HG03520 (cell line): Measurements from ENCODE around the gene COL23A1.

Source experiments
- ATAC-seq: cut with Tn5 transposase; IDR thresholded peaks from one replicate; pipeline ENCODE4 v1.9.1; 2021; ENCODE audit warnings: mild to moderate bottlenecking, moderate library complexity; ENCODE audit not compliant: unreplicated experiment

Gene COL23A1

GRCh38 chr5:178439493-178440180 lies 150.6 kb downstream of the COL23A1 start:
- ATAC-seq: no peak

GRCh38 chr5:178438796-178439195 lies 151.4 kb downstream of the COL23A1 start:
- no peak for ATAC-seq

GRCh38 chr5:178437386-178438075 lies 152.7 kb downstream of the COL23A1 start:
- ATAC-seq: no peak

GRCh38 chr5:178436326-178436940 lies 153.8 kb downstream of the COL23A1 start:
- no peak for ATAC-seq

- no peak for ATAC-seq
Measured at GRCh38 chr5:178435321-178436238, 154.6 kb downstream of the COL23A1 start.

- no peak for ATAC-seq
Measured at GRCh38 chr5:178434851-178435250, 155.3 kb downstream of the COL23A1 start.

GRCh38 chr5:178434016-178434761 lies 156.0 kb downstream of the COL23A1 start:
- no peak for ATAC-seq

GRCh38 chr5:178433273-178433775 lies 156.9 kb downstream of the COL23A1 start:
- no peak for ATAC-seq

- no peak for ATAC-seq
Measured at GRCh38 chr5:178432421-178433272, 157.5 kb downstream of the COL23A1 start.

GRCh38 chr5:178431782-178432165 lies 158.4 kb downstream of the COL23A1 start:
- no peak for ATAC-seq

- no peak for ATAC-seq
Measured at GRCh38 chr5:178431063-178431781, 159.0 kb downstream of the COL23A1 start.

GRCh38 chr5:178430186-178431062 lies 159.8 kb downstream of the COL23A1 start:
- no peak for ATAC-seq

- ATAC-seq: no peak
Measured at GRCh38 chr5:178429491-178430185, 160.6 kb downstream of the COL23A1 start.

GRCh38 chr5:178429156-178429468 lies 161.1 kb downstream of the COL23A1 start:
- no peak for ATAC-seq

- ATAC-seq: no peak
Measured at GRCh38 chr5:178428341-178429155, 161.6 kb downstream of the COL23A1 start.

GRCh38 chr5:178427576-178428197 lies 162.5 kb downstream of the COL23A1 start:
- ATAC-seq: no peak
